Measurements from ENCODE around the gene FIBCD1.

The FIBCD1 gene

DNA sequence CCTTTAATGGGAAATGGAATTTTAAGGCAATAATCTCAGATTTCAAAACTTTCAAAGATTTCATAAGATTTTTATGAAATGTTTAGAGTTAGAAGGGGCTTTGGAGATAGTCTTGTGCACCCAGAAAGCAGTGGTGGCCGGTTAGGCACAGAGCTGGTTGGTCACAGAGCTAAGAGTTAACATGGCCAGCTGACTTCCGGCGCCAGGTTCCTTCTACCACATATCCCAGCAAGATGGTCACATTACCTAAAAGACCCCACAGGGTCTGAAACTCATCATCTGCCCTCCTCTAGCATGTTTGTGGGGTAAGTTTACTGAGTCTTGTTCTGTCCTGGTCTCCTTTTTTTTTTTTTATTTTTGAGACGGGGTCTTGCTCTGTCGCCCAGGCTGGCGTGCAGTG lies 61.7 kb downstream of the FIBCD1 start:
- TF ChIP-seq, protein P1, sequence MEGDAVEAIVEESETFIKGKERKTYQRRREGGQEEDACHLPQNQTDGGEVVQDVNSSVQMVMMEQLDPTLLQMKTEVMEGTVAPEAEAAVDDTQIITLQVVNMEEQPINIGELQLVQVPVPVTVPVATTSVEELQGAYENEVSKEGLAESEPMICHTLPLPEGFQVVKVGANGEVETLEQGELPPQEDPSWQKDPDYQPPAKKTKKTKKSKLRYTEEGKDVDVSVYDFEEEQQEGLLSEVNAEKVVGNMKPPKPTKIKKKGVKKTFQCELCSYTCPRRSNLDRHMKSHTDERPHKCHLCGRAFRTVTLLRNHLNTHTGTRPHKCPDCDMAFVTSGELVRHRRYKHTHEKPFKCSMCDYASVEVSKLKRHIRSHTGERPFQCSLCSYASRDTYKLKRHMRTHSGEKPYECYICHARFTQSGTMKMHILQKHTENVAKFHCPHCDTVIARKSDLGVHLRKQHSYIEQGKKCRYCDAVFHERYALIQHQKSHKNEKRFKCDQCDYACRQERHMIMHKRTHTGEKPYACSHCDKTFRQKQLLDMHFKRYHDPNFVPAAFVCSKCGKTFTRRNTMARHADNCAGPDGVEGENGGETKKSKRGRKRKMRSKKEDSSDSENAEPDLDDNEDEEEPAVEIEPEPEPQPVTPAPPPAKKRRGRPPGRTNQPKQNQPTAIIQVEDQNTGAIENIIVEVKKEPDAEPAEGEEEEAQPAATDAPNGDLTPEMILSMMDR (conservative IDR thresholded peaks at IDR 0.05): no peak
- TF ChIP-seq ZFX (IDR thresholded peaks at IDR 0.05): no peak
- H3K27ac ChIP-seq: no peak overlapping the region

DNA sequence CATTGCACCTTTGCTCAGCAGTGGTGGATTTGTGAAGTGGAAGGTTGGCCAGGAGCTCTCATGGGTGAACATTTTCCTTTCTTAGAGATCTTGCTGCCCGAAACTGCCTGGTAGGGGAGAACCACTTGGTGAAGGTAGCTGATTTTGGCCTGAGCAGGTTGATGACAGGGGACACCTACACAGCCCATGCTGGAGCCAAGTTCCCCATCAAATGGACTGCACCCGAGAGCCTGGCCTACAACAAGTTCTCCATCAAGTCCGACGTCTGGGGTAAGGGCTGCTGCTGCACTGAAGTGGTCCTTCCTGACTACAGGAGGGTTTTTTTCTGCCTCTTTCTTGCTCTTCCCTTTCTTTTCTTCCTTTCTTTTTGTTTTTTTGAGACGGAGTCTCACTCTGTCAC lies 64.3 kb downstream of the FIBCD1 start:
- no peak for TF ChIP-seq ZFX (IDR thresholded peaks at IDR 0.05)
- TF ChIP-seq, protein P1 (conservative IDR thresholded peaks at IDR 0.05): no peak

DNA sequence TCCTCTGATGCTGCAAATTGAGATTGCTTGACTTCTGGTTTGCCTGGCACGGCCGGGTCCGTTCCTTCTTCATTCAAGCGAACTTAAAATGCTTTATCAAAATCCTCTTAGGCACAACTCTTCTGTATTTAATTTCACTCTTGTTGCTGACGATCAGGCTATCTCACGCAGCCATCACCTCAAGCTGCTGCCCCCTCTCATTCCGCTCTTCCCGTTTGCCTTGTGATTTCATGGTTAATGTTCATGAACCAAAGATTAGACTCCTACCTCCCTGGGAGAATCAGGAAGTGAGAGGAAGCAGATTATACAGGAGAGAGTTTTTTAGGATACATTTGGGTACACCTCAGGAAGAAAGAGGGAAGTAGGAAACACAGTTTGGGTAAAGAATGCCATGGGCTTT lies 65.1 kb downstream of the FIBCD1 start:
- TF ChIP-seq, protein P1 (conservative IDR thresholded peaks at IDR 0.05): no peak
- TF ChIP-seq ZFX (IDR thresholded peaks at IDR 0.05): no peak
- peak overlapping the region; percentile 90 for H3K27ac ChIP-seq

More for the DNA sequence above, 64.3 kb downstream of the FIBCD1 start:
- H3K27ac ChIP-seq: peak overlapping the region; percentile 90

DNA sequence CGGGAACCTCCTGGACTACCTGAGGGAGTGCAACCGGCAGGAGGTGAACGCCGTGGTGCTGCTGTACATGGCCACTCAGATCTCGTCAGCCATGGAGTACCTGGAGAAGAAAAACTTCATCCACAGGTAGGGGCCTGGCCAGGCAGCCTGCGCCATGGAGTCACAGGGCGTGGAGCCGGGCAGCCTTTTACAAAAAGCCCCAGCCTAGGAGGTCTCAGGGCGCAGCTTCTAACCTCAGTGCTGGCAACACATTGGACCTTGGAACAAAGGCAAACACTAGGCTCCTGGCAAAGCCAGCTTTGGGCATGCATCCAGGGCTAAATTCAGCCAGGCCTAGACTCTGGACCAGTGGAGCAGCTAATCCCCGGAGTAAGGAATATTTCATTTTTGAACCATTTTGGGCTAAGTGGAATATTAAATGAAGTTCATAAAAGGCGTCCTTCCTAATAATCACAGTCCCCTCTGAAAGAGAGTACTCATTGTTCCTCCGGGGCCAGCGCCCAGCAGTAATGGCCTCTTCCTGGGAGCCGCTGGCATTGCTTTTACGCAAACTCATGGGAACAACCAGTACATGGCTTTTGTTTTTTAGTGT lies 66.0 kb downstream of the FIBCD1 start:
- peak overlapping the region; percentile 90 for H3K27ac ChIP-seq
- TF ChIP-seq ZFX (IDR thresholded peaks at IDR 0.05): no peak

DNA sequence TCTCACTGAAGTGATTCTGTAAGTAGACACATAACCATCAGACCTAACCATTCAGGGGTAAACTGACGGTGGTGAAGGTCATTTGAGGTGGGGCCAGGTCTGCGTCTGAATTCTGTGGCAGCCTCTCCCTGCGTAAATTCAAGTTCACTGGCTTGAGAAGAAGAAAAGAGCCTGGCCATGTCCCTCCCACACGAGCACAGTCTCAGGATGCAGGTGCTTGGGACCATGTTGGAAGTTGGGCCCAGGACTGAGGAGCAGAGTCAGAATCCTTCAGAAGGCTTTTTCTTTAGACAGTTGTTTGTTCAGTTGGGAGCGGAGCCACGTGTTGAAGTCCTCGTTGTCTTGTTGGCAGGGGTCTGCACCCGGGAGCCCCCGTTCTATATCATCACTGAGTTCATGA lies 66.5 kb downstream of the FIBCD1 start:
- H3K27ac ChIP-seq: peak overlapping the region; percentile 90
- TF ChIP-seq, protein P1 (conservative IDR thresholded peaks at IDR 0.05): no peak
- no peak for TF ChIP-seq ZFX (IDR thresholded peaks at IDR 0.05)

DNA sequence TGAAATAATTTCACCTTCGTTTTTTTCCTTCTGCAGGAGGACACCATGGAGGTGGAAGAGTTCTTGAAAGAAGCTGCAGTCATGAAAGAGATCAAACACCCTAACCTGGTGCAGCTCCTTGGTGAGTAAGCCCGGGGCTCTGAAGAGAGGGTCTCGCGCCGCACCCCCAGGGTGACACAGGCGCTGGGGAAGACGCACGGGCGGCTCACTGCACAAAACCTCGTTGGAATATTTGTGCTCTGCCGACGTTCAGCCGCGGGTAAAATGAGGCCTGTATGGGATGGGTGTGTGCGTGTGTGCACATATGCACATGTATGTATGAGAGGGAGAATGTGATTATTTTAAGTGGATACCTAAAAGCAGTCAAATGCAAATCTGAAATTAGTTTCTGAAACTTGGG lies 67.0 kb downstream of the FIBCD1 start:
- peak overlapping the region; percentile 90 for H3K27ac ChIP-seq
- TF ChIP-seq, protein P1 (conservative IDR thresholded peaks at IDR 0.05): no peak
- no peak for TF ChIP-seq ZFX (IDR thresholded peaks at IDR 0.05)

DNA sequence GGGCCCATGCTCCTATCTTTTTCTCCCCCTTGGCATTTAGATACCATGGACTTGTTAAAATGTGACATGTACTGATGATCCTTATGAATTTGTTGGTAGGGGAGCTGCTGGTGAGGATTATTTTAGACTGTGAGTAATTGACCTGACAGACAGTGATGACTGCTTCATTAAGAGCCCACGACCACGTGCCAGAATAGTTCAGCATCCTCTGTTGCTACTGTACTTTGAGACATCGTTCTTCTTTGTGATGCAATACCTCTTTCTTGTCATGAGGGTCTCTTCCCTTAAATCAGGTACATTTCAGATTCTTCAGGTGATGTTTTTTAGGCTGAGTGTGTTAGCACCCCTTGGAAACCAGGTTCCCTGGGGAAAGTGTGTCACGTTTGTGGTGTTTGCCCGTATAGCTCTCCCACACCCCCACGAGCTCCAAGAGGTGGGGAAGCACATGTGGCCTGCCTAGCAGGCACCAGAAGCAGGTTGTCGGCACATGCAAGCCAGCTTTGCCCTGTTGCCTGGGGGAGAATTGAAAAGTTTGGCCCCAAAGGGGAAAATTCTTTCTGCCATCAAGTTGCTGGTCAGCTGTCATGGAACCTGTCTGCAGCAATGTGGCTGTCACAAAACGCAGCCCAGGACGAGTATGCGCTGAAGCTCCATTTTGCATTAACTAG lies 67.5 kb downstream of the FIBCD1 start:
- H3K27ac ChIP-seq: peak overlapping the region; percentile 90
- no peak for TF ChIP-seq ZFX (IDR thresholded peaks at IDR 0.05)
- TF ChIP-seq, protein P1 (conservative IDR thresholded peaks at IDR 0.05): no peak

All from C4-2B (cell line).